Coronary artery (tissue), 2 donors: ENCODE results near the gene ELOVL1.
"Not testable (repeated sequence)": the region's sequence is repeated elsewhere in the genome, so short reads cannot be mapped to it uniquely, and the experiment has no call there.

Experiments used
- DNase-seq: peaks from one replicate; pipeline ENCODE4 v3.0.0-alpha.2; 2017; ENCODE audit warnings: low spot score
- H3K27ac ChIP-seq, 2 donors: fragments of 200-600 bp; sonication (generic); one replicate each; pipeline ENCODE4 v1.5.1; 2016 to 2019
- H3K4me3 ChIP-seq: fragments of 200-600 bp; sonication (generic); 2 replicates; pipeline ENCODE4 v1.5.1; 2016; ENCODE audit warnings: mild to moderate bottlenecking, moderate library complexity
- CTCF ChIP-seq: fragments of 200-600 bp; sonication (generic); IDR thresholded peaks from one replicate; pipeline ENCODE4 v1.5.1; 2019; ENCODE audit warnings: antibody characterized with exemption

Gene ELOVL1

DNA sequence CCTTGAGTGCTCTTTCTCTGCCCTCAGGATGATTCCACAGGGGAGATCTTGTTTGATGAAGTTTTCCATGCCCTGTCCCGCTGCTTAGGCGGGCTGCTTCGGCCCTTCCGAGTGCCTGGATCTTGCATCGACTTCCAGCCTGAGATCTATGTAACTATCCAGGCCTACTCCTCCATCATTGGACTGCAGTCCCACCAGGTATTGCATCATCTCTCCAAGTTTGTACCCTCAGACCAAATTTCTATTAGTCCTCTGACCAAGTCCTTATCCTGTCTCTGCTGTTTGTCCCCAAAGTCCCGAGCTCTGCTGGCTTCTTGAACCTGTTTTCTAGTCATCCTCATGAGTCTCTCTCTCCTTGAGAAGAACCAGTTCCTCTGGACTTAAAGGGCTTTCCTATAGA lies 36.5 kb upstream of the ELOVL1 start:
- TF ChIP-seq CTCF: no peak
- no peak for DNase-seq
- Histone ChIP-seq H3K27ac (no peak overlapping the region), H3K4me3 (no peak overlapping the region)

DNA sequence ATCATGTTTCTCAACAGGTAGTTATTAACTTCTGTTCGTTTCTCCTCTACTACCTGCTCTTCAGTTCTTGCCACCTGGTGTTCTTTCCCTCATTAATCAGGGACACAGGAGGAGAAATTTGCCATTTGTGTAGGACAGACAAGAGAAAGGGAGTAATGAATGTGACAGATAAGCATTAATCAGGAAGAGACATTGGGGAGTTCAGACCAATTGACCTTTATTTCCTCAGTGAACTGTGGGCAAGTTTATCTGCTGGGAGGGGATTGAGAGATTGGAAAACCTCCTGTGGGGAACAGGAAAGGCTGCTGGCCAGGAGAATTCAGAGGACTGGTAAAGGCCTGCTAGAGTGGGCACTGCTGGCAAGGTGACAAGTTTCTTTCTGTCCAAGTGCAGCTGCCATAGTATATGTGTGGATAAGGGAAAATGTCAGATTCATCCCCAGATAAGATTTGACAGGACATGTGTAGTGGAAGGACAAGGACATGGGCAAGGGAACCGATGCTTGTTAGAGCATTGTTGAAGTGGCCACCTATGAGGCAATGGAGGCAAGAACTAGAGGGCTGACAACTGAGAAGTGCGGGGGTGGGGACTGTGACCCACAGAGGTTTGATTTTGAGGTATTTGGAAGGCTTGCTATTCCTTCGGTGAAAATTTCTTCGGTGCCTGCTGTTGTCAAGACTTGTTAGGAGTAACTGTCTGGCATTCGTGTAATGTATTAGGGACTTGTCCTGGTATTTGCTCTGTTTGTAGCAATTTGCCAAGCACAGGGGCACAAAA lies 34.5 kb upstream of the ELOVL1 start:
- TF ChIP-seq CTCF: no peak
- no peak for DNase-seq
- Histone ChIP-seq H3K4me3 (no peak overlapping the region), H3K27ac (no peak overlapping the region)

DNA sequence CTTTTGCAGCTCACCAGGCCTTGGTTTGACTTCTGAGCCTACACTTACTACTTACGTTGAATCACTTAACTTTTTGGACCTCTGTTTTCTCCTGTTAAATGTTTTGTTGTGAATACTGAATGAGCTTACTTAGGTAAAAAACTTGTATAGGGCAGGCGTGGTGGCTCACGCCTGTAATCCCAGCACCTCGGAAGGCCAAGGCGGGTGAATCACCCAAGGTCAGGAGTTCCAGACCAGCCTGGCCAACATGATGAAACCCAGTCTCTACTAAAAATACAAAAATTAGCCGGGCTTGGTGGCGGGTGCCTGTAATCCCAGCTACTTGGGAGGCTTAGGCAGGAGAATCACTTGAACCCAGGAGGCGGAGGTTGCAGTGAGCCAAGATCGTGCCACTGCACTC lies 32.6 kb upstream of the ELOVL1 start:
- not testable (repeated sequence) for H3K27ac ChIP-seq, DNase-seq, H3K4me3 ChIP-seq

DNA sequence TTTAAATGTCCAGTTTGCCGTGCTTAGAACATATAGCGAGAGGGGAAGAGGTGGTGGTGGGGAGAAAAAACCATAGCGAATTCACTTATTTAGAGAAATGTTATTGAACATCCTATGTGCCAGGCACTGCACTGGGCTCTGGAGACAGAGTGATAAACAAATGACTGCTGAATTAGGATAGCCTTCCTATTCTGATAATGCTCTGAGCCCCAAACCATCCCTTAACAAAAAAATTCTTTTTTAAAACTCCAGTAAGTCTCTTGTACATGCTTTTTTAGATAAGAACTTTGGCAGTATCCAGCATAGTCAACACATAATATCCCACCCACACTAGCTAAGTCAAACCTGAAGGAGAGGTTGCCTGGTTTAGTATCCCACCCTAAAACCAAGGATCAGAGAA lies 30.4 kb upstream of the ELOVL1 start:
- no peak overlapping the region for H3K4me3 ChIP-seq
- H3K27ac ChIP-seq: no peak overlapping the region
- no peak for DNase-seq
- TF ChIP-seq CTCF: no peak

DNA sequence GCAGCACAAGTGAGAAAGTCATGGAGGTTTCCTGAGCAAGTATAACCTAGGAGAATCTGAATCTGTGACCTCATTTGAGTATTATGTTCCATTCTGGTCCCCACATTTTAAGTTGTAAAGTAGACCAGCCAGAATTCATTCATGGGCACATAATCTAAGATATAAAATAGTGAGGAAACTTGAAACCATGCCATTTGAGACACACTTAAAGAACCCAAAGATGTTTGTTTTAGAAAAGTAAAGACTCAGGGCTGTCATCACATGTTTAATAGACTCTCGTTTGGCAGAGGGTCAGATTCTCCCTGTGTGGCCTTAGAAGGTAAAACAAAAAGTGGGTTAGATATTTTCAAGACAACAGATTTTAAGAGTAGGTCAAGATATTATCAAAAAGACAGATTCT lies 28.2 kb upstream of the ELOVL1 start:
- DNase-seq: no peak
- no peak for TF ChIP-seq CTCF
- no peak overlapping the region for H3K27ac ChIP-seq
- no peak overlapping the region for H3K4me3 ChIP-seq

DNA sequence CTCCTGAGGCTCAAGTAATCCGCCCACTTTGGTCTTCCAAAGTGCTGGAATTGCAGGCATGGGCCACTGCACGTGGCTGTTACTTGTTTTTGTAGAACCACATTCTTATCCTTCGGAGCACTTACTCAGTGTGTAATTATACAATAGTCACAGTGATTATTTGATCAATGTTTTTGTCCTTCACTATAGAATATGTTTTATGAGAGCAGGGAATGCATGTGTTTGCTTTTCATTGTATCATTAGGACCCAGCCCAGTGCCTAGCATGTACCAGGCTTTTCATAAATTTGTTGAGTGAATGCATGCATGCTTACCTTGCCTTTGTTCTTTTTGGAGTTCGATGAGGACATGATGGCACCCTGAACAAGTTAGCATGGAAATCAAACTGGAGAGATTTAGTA lies 27.7 kb upstream of the ELOVL1 start:
- Histone ChIP-seq H3K27ac (no peak overlapping the region), H3K4me3 (no peak overlapping the region)
- no peak for TF ChIP-seq CTCF
- no peak for DNase-seq

DNA sequence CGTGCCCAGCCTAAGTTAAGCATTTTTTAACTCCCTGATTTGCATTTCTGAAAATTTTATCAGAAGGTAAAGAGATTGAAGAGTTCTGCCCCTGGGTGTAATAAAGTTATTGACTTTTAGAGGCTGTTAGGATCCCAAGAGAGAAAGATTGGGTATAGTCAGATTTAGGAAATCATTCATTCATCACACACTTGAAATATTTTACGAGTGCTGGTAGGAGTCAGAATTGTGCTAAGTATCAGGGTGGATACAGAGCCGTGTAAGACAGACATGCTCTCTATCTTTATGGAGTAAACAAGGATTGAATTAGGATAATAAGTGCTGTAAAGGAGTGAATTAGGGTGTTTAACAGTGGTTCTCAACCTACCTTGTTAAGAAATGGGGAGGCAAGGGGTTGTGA lies 24.9 kb upstream of the ELOVL1 start:
- Histone ChIP-seq H3K27ac (no peak overlapping the region), H3K4me3 (no peak overlapping the region)
- no peak for DNase-seq
- no peak for TF ChIP-seq CTCF
